Testis (tissue), 3 donors: ENCODE data around the gene STXBP5L. TPM values are rescaled to one million over a fixed set of nuclear protein-coding genes. Genes with fewer than 3 reads are reported as not detected.

Source experiments
- DNase-seq: peaks from one replicate; pipeline ENCODE4 v3.0.0-alpha.2; 2019
- H3K27ac ChIP-seq, 2 donors: fragments of 200-600 bp; sonication (generic); one replicate each; pipeline ENCODE4 v1.5.1; 2019
- H3K27me3 ChIP-seq: fragments of 200-600 bp; sonication (generic); one replicate; pipeline ENCODE4 v1.5.1; 2019
- H3K36me3 ChIP-seq: fragments of 200-600 bp; sonication (generic); one replicate; pipeline ENCODE4 v1.5.1; 2017; ENCODE audit warnings: low read depth; ENCODE audit errors: missing control alignments
- H3K4me1 ChIP-seq: fragments of 200-600 bp; sonication (generic); one replicate; pipeline ENCODE4 v1.5.1; 2019
- H3K4me3 ChIP-seq, 2 donors: fragments of 200-600 bp; sonication (generic); one replicate each; pipeline ENCODE4 v1.5.1; 2017 to 2019
- H3K9me3 ChIP-seq: fragments of 200-600 bp; sonication (generic); one replicate; pipeline ENCODE4 v1.5.1; 2017
- CTCF ChIP-seq, 3 experiments: fragments of 450-650 bp in 2 of 3; fragments of 200-600 bp in 1 of 3; sonication (generic) in 1 of 3; IDR thresholded peaks; one replicate each; pipeline ENCODE4 v1.5.1; 2016 to 2019; ENCODE audit warnings: antibody characterized with exemption in 3 of 3, mild to moderate bottlenecking in 2 of 3, moderate library complexity in 1 of 3
- POLR2A ChIP-seq: fragments of 450-650 bp; IDR thresholded peaks from one replicate; pipeline ENCODE4 v1.6.1; 2017; ENCODE audit warnings: antibody characterized with exemption, mild to moderate bottlenecking, moderate library complexity
- WGBS, 2 donors: methylation state at CpG; one replicate each; pipeline ENCODE4 v1.1.5; 2018; 5-methylcytosine and 5-hydroxymethylcytosine counted together
- intact Hi-C: fragments of 100-400 bp; cut with DNase I; formaldehyde crosslinking; loops from one replicate; pipeline ENCODE4 v1.15.1; 2023; ENCODE audit warnings: low total_unique reads
- polyA plus RNA-seq: library from polyadenylated mRNA; stranded (reverse); fragments of 350-450 nt; fragmentation: Illumina TruSeq; extraction: RNeasy Lipid Tissue Mini Kit (QIAGEN cat#74804); gene quantifications from one replicate; pipeline ENCODE4 v1.2.3, GENCODE V29; 2014; ENCODE audit warnings: low read depth, low replicate concordance; ENCODE audit not compliant: insufficient read depth
- total RNA-seq, 2 donors: library from RNA; depleted of rRNA; stranded (reverse); fragments of >200 nt; gene quantifications; one replicate each; pipeline ENCODE4 v1.2.3, GENCODE V29; 2016

STXBP5L gene
- total and polyA plus RNA-seq, 3 donors from 2014 or later = 2.3 to 12.1 (median 10.0) TPM

- Histone ChIP-seq H3K36me3 (no peaks in the 10 kb centered on the region), H3K27ac (no peak overlapping the region), H3K4me3 (no peak overlapping the region), H3K9me3 (no peaks in the 10 kb centered on the region), H3K27me3 (no peaks in the 10 kb centered on the region), H3K4me1 (no peaks in the 10 kb centered on the region)
- intact Hi-C loops = no loop called here
- 58 to 88% methylated on average over 1 of the region's 1 CpG for WGBS, 2 donors
- TF ChIP-seq POLR2A = no peak
- no peak for TF ChIP-seq CTCF (IDR thresholded peaks at IDR 0.05)
- DNase-seq = no peak
Measured at GRCh38 chr3:120983321-120983665, 75.3 kb downstream of the STXBP5L start.

GRCh38 chr3:120983841-120984240 lies 75.8 kb downstream of the STXBP5L start:
- H3K36me3 ChIP-seq = no peaks in the 10 kb centered on the region
- intact Hi-C loops = no loop called here
- no peaks in the 10 kb centered on the region for H3K4me1 ChIP-seq
- H3K9me3 ChIP-seq = no peaks in the 10 kb centered on the region
- TF ChIP-seq CTCF (IDR thresholded peaks at IDR 0.05) (no peak), POLR2A (no peak)
- H3K27me3 ChIP-seq = no peaks in the 10 kb centered on the region
- no peak for DNase-seq
- H3K27ac ChIP-seq = no peak overlapping the region
- 32 to 34% methylated on average over 2 of the region's 2 CpGs for WGBS, 2 donors
- no peak overlapping the region for H3K4me3 ChIP-seq

- Histone ChIP-seq H3K27ac (no peak overlapping the region), H3K36me3 (no peaks in the 10 kb centered on the region), H3K27me3 (no peaks in the 10 kb centered on the region), H3K9me3 (no peaks in the 10 kb centered on the region), H3K4me3 (no peak overlapping the region), H3K4me1 (no peaks in the 10 kb centered on the region)
- WGBS, 2 donors = 67 to 75% methylated on average over 1 of the region's 1 CpG
- no peak for DNase-seq
- intact Hi-C loops = no loop called here
- TF ChIP-seq CTCF (IDR thresholded peaks at IDR 0.05) (no peak), POLR2A (no peak)
Measured at GRCh38 chr3:120985242-120985641, 77.2 kb downstream of the STXBP5L start.

GRCh38 chr3:120988994-120989393 lies 81.0 kb downstream of the STXBP5L start:
- TF ChIP-seq POLR2A (no peak), CTCF (IDR thresholded peaks at IDR 0.05) (no peak)
- Histone ChIP-seq H3K27me3 (no peaks in the 10 kb centered on the region), H3K4me3 (no peak overlapping the region), H3K4me1 (no peaks in the 10 kb centered on the region), H3K36me3 (no peaks in the 10 kb centered on the region), H3K9me3 (no peaks in the 10 kb centered on the region), H3K27ac (no peak overlapping the region)
- no peak for DNase-seq
- 91 to 93% methylated on average over 4 of the region's 4 CpGs for WGBS, 2 donors
- intact Hi-C loops = no loop called here

- 72 to 73% methylated on average over 2 to 8 of the region's 8 CpGs for whole genome bisulfite sequencing, 2 donors
- no peaks in the 10 kb centered on the region for H3K36me3 ChIP-seq
- TF ChIP-seq POLR2A = no peak
- TF ChIP-seq CTCF (IDR thresholded peaks at IDR 0.05) = no peak
- no peak overlapping the region for H3K27ac ChIP-seq
- no peaks in the 10 kb centered on the region for H3K27me3 ChIP-seq
- H3K4me3 ChIP-seq = no peak overlapping the region
- H3K9me3 ChIP-seq = no peaks in the 10 kb centered on the region
- no peak for DNase-seq
- no peaks in the 10 kb centered on the region for H3K4me1 ChIP-seq
- intact Hi-C loops = no loop called here
Measured at GRCh38 chr3:121018917-121019321, 110.9 kb downstream of the STXBP5L start.
